Suprapubic skin (tissue), 4 donors: ENCODE measurements around the gene ZBTB16. TPM values are rescaled to one million over a fixed set of nuclear protein-coding genes. Genes with fewer than 3 reads are reported as not detected.

Experiments used
- DNase-seq, 2 donors: peaks; one replicate each; pipeline ENCODE4 v3.0.0-alpha.2; 2019; ENCODE audit warnings: low spot score in 2 of 2
- H3K27ac ChIP-seq: fragments of 200-600 bp; sonication (generic); one replicate; pipeline ENCODE4 v1.5.1; 2019
- H3K27me3 ChIP-seq: fragments of 200-600 bp; sonication (generic); one replicate; pipeline ENCODE4 v1.5.1; 2019
- H3K36me3 ChIP-seq: fragments of 200-600 bp; sonication (generic); one replicate; pipeline ENCODE4 v1.5.1; 2019
- H3K4me1 ChIP-seq: fragments of 200-600 bp; sonication (generic); one replicate; pipeline ENCODE4 v1.5.1; 2019
- H3K4me3 ChIP-seq: fragments of 200-600 bp; sonication (generic); one replicate; pipeline ENCODE4 v1.5.1; 2019; ENCODE audit warnings: mild to moderate bottlenecking
- H3K9me3 ChIP-seq: fragments of 200-600 bp; sonication (generic); one replicate; pipeline ENCODE4 v1.5.1; 2019
- CTCF ChIP-seq, 2 donors: fragments of 200-600 bp in 1 of 2; fragments of 450-650 bp in 1 of 2; sonication (generic) in 1 of 2; IDR thresholded peaks; one replicate each; pipeline ENCODE4 v1.5.1; 2016 to 2019; ENCODE audit warnings: antibody characterized with exemption in 2 of 2, mild to moderate bottlenecking in 1 of 2, moderate library complexity in 1 of 2
- EP300 ChIP-seq: sonication (generic); formaldehyde crosslinking; IDR thresholded peaks from one replicate; pipeline ENCODE4 v1.6.1; 2017; ENCODE audit warnings: antibody characterized with exemption
- POLR2A ChIP-seq, 2 donors: fragments of 450-650 bp; IDR thresholded peaks; one replicate each; pipeline ENCODE4 v1.6.1; 2017; ENCODE audit warnings: antibody characterized with exemption in 2 of 2, mild to moderate bottlenecking in 2 of 2, moderate library complexity in 2 of 2
- POLR2AphosphoS5 ChIP-seq, 3 donors: sonication (generic); formaldehyde crosslinking; IDR thresholded peaks; one replicate each; pipeline ENCODE4 v1.6.1; 2017; ENCODE audit warnings: antibody characterized with exemption in 3 of 3
- WGBS: methylation state at CpG from one replicate; pipeline ENCODE4 v1.1.5; 2018; 5-methylcytosine and 5-hydroxymethylcytosine counted together
- total RNA-seq, 4 donors: library from RNA; depleted of rRNA; stranded (reverse); fragments of >200 nt; gene quantifications; one replicate each; pipeline ENCODE4 v1.1.0, GENCODE V29; 2016

The ZBTB16 gene
- total RNA-seq, 4 donors from 2014 or later: 142 to 474 (median 232) TPM

DNA sequence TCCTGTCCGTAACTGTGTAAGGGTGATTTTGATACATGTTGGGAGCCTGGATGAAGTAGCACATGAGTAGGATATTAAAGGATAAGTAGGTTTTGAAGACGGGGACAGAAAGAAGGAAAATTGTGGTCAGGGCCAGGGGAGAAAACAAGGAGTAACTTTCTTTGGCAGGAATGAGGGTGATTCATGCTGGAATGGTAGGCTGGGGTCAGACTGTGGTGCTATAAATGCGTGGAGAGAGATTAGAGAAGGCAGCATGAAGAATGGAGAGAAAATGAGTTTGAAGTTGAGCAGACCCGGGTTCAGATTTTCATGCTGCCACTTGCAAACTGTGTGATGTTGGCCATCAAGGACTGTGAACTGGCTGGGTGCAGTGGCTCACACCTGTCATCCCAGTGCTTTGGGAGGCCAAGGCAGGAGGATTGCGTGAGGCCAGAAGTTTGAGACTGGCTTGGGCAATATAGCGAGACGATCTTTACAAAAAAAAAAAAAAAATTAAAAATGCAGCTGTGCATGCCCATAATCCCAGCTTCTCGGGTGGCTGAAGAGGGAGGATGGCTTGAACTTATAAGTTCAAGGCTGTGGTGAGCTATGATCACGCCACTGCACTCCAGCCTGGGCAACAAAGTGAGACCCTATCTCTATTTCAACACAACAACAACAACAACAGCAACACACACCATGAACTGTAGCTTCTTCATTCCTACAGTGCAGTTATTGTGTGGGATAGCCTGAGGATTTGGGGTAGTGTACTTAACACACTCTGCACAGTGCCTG lies 22.3 kb downstream of the ZBTB16 start:
- Histone ChIP-seq H3K9me3 (no peaks in the 10 kb centered on the region), H3K4me3 (no peak overlapping the region), H3K36me3 (peaks cover 42% of the 10 kb centered on the region), H3K4me1 (peaks cover 94% of the 10 kb centered on the region), H3K27ac (no peak overlapping the region), H3K27me3 (no peaks in the 10 kb centered on the region)
- TF ChIP-seq POLR2AphosphoS5 (IDR thresholded peaks at IDR 0.05) (no peak), EP300 (no peak), CTCF (IDR thresholded peaks at IDR 0.05) (no peak), POLR2A (IDR thresholded peaks at IDR 0.05) (no peak)
- whole genome bisulfite sequencing: 80% methylated on average over 9 of the region's 9 CpGs
- no peak for DNase-seq

DNA sequence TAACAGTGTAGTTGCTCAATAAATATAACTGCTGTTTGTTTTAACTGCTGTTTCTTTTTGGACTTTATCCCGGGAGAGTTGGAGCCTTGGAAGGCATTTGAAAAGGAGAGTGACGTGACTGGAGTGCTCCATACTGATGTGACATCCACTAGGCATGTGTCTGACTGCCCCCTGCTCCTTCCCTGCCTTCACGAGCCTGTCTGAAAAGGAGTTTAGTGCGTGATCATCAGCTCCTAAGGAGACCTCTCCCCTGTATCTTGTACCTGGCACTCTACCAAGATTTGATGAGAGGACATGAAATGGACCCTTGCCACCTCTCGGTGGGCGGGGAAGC lies 22.9 kb downstream of the ZBTB16 start:
- Histone ChIP-seq H3K4me1 (peaks cover 92% of the 10 kb centered on the region), H3K36me3 (peaks cover 39% of the 10 kb centered on the region), H3K9me3 (no peaks in the 10 kb centered on the region), H3K27me3 (no peaks in the 10 kb centered on the region), H3K4me3 (no peak overlapping the region), H3K27ac (no peak overlapping the region)
- 73% methylated on average over 6 of the region's 6 CpGs for WGBS
- no peak for TF ChIP-seq POLR2A (IDR thresholded peaks at IDR 0.05)
- TF ChIP-seq EP300: no peak
- TF ChIP-seq POLR2AphosphoS5 (IDR thresholded peaks at IDR 0.05): no peak
- no peak for TF ChIP-seq CTCF (IDR thresholded peaks at IDR 0.05)
- no peak for DNase-seq

DNA sequence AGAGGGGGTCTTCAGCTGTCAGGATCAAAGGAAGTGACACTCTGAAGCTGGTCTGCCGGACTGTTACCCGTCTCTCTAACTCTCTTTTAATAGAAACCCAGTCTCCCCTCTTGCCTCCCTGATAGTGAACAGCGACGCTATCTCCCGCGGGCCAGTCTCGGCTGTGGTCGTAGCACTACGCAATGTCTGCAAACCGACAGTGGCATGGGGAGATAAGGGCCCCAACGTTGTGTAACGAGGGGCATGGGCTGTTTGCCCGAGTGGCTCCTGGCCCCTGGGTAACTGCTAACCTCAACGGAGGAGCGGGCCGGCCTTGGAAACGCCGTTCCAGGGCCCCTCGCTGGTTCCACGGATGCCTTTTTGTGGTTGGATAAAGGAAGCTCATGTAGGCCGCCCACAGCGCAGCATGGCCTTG lies 23.3 kb downstream of the ZBTB16 start:
- no peak for DNase-seq
- Histone ChIP-seq H3K36me3 (peaks cover 39% of the 10 kb centered on the region), H3K4me1 (peaks cover 91% of the 10 kb centered on the region), H3K4me3 (no peak overlapping the region), H3K27me3 (no peaks in the 10 kb centered on the region), H3K27ac (no peak overlapping the region), H3K9me3 (no peaks in the 10 kb centered on the region)
- 85% methylated on average over 22 of the region's 22 CpGs for WGBS
- TF ChIP-seq POLR2AphosphoS5 (IDR thresholded peaks at IDR 0.05) (no peak), EP300 (no peak)

DNA sequence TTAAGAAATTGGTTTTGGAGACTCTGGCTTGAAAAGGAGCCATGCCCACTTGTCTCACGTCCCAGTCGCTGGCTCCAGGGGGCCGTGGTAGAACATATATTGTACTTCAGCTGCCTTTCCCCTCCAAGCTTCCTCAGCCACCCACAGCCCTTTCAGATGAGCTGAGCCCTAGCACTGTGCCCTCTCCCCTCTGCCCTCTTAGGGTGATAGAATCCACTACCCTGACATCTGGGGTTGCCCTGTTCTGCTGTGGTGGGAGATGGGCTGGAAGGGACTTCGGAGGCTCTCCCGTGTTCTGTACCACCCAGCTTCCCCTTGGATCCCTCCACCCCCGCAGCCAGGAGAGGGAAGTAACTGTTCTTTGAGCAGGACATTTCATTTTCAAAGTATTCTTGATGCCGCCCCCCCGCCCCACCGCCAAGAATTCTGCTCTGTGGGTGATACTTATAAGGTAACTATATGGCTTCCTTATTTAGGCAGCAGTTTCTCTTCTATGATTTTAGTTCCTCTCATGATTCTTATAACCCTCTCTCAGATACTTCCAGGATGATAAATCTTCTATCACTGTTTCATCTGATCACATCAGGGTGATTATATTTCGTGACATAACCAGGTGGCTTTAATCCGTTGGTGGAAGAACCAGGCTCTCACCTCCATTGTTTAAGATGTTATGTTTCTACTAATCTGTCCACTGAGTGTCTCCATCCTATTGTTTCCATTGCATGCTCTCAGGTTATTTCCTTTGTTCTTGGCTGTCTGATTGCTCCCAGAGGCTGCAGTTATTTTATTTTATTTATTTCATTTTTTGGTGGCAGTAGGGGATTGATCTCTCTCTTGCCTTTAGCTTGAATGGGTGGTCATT lies 24.1 kb downstream of the ZBTB16 start:
- 90% methylated on average over 11 of the region's 11 CpGs for WGBS

DNA sequence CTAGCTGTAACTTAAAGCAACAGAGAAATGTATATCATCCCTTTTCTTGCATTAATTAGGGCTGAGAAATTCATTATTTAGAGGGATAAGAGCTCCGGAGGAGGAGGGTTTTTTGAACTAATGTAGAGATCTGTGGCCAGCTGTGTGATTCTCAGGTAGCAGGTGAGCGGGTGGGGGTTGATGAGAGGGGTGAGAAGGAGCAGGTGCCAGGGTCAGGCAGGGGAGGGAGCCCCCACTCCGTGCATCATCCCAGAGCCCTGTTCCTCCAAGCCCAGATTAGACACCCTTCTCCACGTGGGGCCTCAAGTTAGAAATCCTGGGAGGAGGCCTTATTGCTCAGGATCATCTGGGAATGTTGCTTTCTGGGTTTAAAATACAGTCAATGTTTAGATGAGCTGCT lies 24.9 kb downstream of the ZBTB16 start:
- WGBS: 77% methylated on average over 3 of the region's 4 CpGs
- Histone ChIP-seq H3K4me3 (no peak overlapping the region), H3K4me1 (peaks cover 88% of the 10 kb centered on the region), H3K27ac (no peak overlapping the region), H3K36me3 (peaks cover 52% of the 10 kb centered on the region), H3K9me3 (no peaks in the 10 kb centered on the region), H3K27me3 (no peaks in the 10 kb centered on the region)
- DNase-seq: no peak
- TF ChIP-seq POLR2A (IDR thresholded peaks at IDR 0.05): no peak
- TF ChIP-seq POLR2AphosphoS5 (IDR thresholded peaks at IDR 0.05): no peak
- no peak for TF ChIP-seq CTCF (IDR thresholded peaks at IDR 0.05)
- no peak for TF ChIP-seq EP300

More for the DNA sequence above, 24.1 kb downstream of the ZBTB16 start:
- no peak overlapping the region for H3K27ac ChIP-seq
- no peak overlapping the region for H3K4me3 ChIP-seq
- peaks cover 88% of the 10 kb centered on the region for H3K4me1 ChIP-seq
- H3K27me3 ChIP-seq: no peaks in the 10 kb centered on the region
- no peak for DNase-seq
- no peaks in the 10 kb centered on the region for H3K9me3 ChIP-seq
- H3K36me3 ChIP-seq: peaks cover 44% of the 10 kb centered on the region
- no peak for TF ChIP-seq EP300
- no peak for TF ChIP-seq POLR2AphosphoS5 (IDR thresholded peaks at IDR 0.05)
- TF ChIP-seq POLR2A (IDR thresholded peaks at IDR 0.05): no peak
- TF ChIP-seq CTCF (IDR thresholded peaks at IDR 0.05): no peak
